NCI-H345 treated with DMSO at 0.1 percent for 48 hours (cell line): ENCODE measurements around the gene PXDC1.
"Not testable (repeated sequence)": the region's sequence is repeated elsewhere in the genome, so short reads cannot be mapped to it uniquely, and the experiment has no call there.

Source experiments
- DNase-seq: peaks from one replicate; lab custom pipeline; 2025; ENCODE audit not compliant: unreplicated experiment; lab: John Stamatoyannopoulos, UW

The PXDC1 gene

GRCh38 chr6:3782876-3783832 lies 31.6 kb upstream of the PXDC1 start:
- no peak for DNase-seq

DNA sequence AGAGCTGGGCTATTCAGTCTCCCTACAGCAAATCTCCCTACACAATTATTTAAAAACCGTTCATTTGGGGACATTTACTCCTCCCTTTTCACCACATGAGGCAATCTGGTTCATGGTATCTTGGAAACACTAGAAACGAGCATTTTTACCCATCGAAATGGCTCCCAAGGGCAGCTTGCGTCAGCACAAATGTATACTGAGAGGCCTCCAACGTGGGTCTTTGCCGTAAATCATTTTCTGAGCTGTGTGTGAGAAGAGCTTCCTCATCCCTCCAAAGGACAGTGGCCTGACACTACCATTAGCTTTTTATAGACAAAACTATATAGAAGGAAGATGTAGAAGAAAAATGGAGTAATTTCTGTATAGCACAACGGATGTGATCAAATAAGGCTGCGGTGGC lies 30.0 kb upstream of the PXDC1 start:
- no peak for DNase-seq

DNA sequence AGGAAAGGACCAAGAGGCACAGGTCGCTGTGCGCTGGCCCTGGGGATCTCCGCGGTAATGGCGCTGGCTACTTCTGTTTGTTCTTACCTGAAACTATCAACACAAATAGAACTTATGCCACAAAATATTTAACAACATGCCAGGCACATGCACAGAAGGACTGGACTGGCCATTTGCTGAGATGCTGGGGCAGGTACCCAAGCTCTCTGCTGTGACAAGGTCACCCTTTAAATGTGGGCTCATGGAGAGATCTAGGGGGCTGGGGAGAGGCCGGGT lies 28.0 kb upstream of the PXDC1 start:
- no peak for DNase-seq

GRCh38 chr6:3778701-3779573 lies 27.4 kb upstream of the PXDC1 start:
- DNase-seq = no peak

DNA sequence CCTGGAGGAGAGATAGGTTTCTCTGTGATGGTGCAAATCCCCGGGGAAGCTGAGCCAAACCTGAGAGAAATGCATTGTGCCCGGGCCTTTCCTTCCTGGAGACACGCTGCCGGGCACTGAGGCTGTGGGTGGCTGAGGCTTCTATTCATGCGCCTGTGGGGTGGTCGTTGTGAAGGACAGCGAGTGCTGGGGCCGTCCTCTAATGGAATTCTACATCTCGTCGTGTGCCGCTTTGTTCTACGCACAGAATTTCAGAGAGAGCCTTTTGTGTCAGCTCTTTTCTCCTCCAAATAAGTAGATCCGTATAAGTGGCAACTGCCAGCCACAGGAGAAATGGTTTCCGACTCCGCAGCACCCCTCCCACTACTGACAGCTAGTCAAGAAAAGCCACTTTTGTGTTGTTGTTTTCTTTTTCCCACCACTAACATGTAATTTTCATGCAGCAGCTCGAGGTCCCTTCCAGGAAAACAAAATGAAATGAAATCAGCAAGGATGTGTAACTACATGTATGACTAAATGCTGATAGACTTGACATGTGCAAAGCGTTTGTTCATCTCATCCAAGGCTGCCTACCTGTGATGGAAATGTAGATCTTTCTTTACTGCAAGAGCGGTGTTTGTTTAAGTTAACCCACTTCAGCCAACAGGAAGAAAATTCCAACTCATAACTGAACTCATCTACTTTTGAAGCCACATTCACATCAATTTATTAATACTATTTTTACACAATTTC lies 26.4 kb upstream of the PXDC1 start:
- DNase-seq = no peak

DNA sequence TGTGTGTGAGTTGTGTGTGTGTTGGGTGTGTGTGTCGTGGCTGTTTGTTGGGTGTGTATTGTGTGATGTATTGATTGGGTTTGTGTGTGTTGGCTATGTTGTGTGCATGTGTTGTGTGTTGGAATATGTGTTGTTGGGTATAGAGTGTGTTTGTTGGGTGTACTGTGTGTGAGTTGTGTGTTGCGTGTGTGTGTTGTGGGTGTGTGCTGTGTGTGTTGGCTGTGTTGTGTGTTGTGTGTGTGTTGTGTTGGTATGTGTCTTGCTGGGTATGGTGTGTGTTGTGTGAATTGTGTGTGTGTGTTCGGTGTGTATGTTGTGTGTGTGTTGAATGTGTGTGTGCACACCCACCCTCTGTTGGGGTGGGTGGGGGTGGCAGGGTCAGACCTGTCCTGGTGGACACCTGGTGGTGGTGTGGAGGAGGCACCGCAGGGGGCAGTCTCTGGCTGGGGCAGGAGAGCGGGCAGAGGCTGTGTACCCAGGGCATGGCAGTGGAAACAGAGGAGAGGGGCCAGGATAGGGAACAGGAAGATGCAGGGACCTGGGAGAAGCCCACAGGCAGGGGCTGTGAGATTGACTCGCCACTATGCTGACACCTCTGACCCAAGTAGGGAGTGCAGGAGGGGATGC lies 25.5 kb upstream of the PXDC1 start:
- DNase-seq = no peak

GRCh38 chr6:3775847-3776246 lies 24.3 kb upstream of the PXDC1 start:
- no peak for DNase-seq

DNA sequence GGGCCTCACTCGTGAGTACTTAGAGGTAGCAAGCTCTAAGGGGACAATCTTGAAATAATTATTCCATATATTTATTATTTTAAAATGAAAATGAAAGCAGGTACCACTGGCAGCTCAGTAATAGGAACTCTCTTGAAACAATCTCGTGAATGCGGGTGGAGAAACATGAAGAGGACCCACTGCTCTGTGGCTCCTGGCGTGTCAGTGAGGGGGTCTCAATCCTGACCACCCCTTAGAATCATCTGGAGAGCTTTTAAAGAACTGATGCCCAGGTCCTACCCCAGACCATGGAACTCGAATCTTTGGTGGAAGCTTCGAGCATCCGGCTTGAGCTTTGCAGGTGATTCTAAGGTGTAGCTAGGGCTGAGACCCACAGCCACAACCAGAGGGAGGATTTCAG lies 23.9 kb upstream of the PXDC1 start:
- DNase-seq = no peak

DNA sequence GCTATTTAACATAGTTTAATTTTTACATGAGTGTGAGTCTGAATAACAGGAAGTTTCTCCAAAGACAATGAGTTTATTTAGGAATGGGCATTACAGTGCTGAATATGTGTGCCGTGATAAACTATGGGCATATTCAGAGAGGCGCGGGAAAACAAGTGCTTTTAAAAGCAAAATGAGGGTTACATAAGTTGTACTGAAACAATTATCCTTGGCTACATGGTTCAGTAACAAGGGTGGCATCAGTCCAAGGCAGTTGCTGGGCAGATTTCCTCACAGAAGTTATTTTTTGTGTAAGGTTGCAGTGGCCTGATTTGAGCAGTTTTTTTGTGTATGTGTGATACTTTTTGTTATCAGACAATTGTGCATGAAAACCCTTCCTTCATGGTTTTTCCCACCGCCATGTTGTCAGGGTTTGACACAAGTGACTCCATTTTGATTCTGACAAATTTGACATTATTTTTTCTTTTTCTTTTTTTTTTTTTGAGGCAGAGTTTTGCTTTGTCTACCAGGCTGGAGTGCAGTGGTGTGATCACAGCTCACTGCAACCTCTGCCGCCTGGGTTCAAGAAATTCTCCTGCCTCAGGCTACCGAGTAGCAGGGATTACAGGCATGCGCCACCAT lies 22.3 kb upstream of the PXDC1 start:
- DNase-seq = no peak

DNA sequence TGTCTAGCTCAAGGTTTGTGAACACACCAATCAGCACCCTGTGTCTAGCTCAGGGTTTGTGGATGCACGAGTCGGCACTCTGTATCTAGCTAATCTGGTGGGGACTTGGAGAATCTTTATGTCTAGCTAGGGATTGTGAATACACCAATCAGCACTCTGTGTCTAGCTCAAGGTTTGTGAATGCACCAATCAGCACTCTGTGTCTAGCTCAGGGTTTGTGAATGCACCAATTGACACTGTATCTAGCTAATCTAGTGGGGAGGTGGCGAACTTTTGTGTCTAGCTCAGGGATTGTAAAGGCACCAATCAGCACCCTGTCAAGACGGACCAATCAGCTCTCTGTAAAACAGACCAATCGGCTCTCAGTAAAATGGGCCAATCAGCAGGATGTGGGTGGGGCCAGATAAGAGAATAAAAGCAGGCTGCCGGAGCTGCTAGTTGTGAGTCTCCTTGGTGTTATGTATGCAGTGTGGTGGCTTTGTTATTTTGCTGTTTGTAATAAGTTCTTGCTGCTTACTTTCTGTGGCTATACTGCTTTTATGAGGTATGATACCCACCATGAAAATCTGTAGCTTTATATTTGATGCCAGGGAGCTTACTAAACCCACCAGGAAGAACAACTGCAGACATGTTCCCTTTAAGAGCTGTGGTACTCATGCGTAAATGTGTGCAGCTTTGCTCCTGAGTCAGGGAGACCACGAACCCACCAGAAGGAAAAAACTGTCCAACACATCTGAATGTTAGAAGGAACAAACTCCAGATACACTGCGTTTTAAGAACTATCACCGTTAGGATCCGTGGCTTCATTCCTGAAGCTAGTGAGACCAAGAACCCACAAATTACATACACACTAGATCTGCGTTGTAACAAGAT lies 20.9 kb upstream of the PXDC1 start:
- DNase-seq = not testable (repeated sequence)

- DNase-seq = no peak
Measured at GRCh38 chr6:3771407-3772011, 20.0 kb upstream of the PXDC1 start.

- no peak for DNase-seq
Measured at GRCh38 chr6:3770023-3770720, 18.7 kb upstream of the PXDC1 start.

GRCh38 chr6:3769610-3770009 lies 18.1 kb upstream of the PXDC1 start:
- DNase-seq = no peak

DNA sequence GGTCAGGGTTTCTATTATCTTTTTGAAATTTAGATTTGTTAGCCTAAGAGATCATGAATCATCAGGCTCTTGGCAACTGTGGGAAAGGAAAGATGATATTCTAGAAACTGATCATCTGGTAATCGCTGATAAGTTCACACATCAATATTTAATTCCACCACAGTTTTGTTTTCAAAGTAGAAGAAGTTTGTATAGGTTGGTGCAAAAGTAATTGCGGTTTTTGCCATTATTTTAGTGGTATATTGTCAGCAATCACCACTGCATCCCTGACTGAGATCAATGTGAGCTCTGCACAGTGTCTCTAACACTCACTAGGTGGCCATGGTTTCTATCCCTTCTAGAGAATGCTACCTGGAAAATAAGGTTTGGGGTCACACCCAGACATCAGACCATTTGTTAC lies 17.0 kb upstream of the PXDC1 start:
- DNase-seq = no peak

DNA sequence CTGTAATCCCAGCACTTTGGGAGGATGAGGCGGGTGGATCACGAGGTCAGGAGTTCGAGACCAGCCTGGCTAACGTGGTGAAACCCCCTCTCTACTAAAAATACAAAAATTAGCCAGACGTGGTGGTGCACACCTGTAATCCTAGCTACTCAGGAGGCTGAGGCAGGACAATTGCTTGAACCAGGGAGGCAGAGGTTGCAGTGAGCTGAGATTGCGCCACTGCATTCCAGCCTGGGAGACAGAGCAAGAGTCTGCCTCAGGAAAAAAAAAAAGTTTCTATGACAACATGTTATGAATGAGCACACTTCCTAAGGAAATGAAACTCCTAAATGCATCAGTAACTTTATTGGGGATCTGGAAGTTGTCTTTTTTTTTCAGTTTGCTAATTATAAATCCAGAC lies 16.0 kb upstream of the PXDC1 start:
- DNase-seq = not testable (repeated sequence)

GRCh38 chr6:3766214-3766613 lies 14.7 kb upstream of the PXDC1 start:
- DNase-seq = no peak

GRCh38 chr6:3765415-3765814 lies 13.9 kb upstream of the PXDC1 start:
- no peak for DNase-seq

- DNase-seq = no peak
Measured at GRCh38 chr6:3764516-3765335, 13.2 kb upstream of the PXDC1 start.
